ENCODE results near the gene NDP.
"Not testable (repeated sequence)": the region's sequence is repeated elsewhere in the genome, so short reads cannot be mapped to it uniquely, and the experiment has no call there.

The NDP gene

DNA sequence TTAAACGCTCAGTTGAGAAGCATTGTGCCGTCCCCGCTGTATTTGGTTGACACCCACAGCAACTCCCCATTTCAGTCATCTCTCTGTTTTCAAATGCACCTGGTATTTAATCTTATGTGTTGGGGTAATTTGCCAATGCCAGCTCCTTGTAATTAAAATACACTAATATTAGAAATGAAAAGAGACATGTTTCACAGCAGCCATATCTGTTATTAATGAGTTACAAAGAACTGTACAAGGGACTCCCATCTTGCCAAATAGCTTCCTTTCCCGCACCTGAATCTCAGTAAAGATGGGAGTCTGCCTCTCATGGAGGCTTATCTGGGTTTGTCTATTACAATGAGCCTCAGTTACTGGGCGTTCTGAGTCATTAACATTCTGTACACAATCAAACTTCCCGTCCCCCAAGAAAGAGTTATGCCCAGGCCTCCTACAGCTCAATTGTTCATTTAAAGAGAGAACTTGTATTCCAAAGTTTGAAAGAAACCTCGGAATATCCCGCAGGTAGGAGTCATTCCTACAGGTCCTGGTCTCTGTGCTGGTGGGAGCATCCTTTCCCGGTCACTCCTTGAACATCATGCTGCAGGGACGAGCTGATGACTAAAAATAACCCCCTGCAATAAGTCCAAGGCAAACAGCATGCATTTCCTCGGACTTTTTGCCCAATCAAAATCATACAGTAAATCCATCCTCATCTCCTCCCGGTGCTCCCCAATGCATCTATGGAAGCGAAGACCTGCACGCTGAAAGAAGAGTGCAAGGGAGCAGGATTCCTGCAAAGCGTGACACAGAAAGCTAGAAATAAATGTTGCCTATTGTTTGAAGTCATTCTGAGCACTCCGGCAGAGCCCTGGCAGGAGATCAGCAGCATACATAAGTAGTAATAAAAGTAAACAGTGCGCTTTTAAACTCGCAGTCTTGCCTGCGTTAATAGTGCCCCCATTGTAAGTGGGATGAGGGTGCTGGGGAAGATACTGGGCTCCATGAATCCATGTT, 926 bp downstream of the NDP start:
- DNase-seq (ENCODE audit: low read depth, low spot score), result no peak

DNA sequence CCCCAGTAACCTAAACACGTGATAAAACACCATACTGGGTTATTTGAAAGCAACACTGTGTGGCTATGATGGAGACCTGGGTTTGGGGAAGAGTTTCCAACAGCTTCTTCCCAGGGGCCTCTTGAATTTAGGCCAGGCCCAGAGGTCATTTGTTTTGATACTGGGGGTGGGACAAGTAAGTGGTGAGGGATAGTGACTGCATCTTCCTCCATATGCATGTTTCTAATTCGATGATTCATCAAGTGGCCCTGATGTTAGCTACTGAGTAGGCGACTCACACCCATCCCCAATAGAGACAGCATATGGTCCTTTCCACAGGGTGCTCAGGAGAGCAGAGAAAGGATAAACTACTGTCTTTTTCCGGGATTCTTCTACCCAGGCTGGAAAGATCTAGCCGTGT, 2.7 kb downstream of the NDP start:
- DNase-seq (ENCODE audit: low read depth, low spot score), result no peak

DNA sequence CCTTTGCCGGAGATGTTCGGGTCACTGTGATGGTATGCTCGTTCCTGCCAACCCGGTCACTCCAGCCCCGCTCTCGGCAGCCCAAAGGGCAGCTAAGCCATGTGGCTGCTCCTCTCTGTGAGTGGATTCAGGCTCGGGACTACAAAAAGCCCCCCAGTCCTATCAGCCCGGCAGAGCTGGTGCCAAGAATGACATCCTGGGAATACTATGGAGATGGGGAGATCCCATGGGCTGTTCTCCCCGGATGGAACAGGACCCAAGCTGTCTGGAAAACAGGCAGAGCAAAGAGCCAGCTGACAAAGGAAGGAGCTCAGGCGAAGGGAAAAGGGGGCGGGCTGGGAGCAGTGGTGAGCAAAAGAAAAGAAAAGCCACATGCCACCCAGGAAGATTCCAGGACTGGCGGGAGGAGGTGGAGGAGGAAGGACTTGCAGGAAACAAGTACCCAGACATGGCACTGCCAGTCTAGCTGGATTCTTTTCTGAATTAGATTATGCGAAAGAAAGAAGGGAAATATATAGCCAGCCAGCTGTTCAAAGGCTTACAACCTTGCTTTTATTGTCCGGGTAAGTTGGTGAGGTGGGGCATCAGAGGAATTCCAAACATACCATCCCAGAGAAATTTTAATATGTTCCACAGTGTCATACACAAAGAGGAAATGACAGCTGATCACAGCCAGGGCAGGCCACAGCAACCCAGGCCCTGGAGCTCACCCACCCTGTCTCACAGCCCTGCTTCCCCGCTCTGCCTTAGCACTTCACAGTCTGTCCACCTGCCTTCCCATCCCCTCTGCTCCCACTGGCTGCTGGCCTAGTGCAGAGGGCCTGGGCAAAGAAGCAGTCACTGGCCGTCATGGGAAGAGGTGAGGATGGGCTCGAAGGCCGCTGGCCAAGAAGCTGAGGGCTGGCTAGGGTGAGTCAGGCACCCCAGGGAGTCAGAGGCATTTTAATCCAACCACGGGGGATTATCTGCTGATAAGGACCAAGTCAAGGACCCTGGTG, 3.4 kb downstream of the NDP start:
- no peak for DNase-seq (ENCODE audit: low read depth, low spot score)

DNA sequence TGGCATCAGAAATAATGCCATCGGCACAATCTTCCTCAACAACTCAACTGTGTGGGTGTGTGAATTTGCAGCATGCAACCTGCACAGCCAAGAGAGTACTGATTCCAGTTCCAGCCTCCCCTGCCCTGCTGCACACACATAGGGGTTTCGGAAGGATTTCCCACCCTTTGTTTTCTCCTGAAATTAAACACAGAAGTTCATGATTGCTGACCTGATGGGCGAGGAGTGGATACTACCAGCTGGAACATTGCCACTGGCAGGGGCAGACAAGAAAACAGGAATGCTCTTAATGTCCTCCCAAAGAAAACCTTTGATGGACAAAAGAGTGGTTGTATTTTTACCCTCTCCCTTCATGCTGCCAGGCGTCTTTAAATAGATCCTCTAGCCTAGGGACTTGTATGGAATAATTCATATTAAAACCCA, 4.8 kb downstream of the NDP start:
- no peak for DNase-seq (ENCODE audit: low read depth, low spot score)

DNA sequence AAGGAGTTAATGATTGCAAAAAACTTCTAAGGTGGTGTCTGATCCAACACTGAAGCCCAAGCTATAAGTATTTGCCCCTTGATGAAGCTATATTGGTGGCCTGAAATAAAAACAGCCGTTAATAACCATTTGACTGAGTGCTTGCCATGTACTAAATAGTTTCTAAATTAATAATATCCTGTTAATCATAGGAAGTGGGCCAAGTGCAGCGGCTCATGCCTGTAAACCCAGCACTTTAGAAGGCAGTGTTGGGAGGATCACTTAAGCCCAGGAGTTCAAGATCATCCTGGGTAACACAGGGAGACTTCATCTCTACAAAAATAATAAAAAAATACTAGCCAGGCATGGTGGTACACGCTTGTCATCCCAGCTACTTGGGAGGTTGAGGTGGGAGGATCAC, 8.3 kb downstream of the NDP start:
- DNase-seq (ENCODE audit: low read depth, low spot score), result no peak

DNA sequence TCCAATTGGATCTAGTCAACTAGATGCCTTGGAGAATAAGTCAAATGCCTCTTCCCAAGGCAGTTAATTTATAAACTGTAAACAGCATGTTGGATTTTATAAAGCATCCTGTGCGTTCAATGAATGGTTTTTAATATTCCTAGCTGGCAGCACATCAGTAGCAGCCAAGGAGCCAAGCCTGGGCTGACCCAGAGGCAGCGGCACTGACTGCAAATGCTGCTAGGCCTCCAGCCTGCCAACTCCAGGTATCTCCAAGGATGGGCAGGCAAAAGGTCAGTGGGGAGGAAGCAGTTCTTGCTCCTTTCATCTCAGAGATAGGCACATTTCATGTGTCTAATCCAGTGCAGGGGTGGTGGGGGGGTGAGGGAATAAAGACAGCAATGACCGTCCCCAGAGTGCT, 9.5 kb downstream of the NDP start:
- no peak for DNase-seq (ENCODE audit: low read depth, low spot score)

DNA sequence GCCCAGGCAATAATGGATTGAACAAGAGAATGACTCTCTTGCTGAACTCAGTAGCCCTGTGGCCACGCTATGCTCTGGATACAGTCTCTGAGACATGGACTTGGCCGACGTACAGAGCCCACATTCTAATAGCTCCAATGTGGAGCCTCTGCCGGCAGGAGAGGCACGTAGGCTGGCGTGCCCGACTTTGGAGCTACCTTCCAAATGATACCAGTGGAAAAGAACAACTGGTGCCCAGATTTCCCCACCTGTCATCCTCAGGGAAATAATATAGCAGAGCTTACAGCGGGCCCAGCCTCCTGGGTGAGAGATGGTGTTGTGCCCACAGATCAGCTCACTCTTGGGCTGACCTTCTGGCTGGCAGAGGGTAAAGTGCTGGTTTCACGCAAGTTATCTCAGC, 10.6 kb downstream of the NDP start:
- no peak for DNase-seq (ENCODE audit: low read depth, low spot score)

DNA sequence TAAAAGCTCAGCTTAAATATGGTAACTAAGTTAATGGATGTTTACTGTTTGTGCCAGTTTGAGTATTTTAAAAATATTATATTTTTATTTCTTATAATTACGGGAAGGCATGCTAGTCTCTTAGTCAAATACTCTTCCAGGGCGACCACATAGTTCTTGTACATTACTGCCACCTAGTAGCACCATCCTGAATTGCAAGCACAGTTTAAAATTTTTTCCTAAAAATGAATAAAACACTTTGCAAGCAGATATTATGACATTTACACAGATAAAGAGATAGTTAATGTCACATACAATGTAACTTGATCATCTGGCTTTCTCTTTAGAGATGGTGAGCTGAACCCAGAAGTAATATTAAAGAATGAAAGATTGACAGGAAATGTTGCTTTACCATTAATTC, 11.5 kb downstream of the NDP start:
- DNase-seq (ENCODE audit: low read depth, low spot score), result no peak

DNA sequence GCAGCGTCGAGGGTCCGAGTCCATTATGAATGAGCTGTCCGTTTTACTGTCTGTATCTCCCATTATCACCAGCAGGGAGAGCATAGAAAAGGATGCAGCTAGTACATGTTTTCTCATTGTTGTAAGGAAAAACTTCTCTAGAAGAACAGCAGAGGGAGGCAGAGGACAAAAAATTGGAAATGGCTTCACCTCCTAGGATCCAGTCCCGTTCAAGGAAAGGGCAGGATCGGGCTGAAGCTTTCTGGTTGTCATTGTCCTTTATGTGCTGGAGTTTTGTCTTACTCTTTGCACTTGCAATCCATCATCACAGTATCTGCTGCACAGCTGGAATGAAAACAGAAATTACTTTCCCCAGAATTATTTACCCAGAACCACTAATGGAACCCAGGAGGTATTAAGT, 14.7 kb downstream of the NDP start:
- no peak for DNase-seq (ENCODE audit: low read depth, low spot score)

DNA sequence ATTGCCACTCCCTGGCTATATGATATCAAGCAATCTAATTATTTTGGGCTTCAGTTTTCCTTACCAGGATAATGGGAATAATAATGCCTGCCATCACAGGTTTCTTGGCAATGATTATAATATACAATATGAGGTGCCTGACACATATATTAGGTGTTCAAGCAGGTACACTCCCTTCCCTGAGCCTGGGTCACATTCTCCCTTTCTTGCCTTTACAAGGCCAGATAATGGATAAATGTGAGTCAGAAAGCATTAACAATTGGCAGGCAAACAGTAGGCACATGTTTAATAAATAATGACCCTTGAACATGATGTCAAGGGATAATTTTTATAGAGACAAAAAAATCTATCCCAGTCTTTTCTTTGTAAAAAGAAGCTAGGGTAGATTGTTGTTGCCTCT, 17.2 kb downstream of the NDP start:
- no peak for DNase-seq (ENCODE audit: low read depth, low spot score)

DNA sequence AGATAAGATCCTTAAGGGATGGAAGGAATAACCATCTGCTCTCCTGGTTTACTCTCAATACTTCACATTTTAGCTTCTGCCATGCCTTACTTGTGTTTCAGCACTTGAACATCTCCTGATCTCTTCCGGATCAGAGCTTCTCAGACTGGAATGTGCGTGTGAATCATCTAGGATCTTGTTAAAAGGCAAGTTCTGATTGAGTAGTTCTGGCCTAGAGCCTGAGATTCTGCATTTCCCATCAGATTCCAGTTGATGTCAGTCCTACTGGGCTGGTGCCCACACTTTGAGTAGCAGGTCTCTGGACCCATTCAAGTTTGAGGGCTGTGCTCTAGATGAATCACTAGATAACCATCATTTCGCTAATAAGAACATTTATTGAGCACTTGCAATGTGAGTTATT, 20.0 kb downstream of the NDP start:
- no peak for DNase-seq (ENCODE audit: low read depth, low spot score)

DNA sequence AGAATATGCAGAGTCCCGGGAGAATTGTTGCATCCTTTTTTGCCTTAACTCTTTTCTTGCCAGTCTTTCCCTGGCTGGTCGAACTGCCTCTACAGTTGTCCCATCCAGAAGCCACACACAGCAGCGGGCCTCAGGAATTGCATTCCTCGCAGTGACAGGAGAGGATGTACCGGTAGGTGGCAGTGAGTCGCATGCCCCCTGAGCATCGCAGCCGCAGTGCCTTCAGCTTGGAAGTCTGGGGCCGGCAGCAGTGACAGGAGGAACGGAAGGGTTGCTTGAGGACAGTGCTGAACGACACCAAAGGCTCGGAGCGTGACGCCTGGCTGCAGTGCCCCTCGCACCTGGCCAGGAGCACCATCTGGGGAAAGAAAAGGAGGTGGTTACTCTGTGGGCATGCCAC, 23.5 kb downstream of the NDP start:
- no peak for DNase-seq (ENCODE audit: low read depth, low spot score)

DNA sequence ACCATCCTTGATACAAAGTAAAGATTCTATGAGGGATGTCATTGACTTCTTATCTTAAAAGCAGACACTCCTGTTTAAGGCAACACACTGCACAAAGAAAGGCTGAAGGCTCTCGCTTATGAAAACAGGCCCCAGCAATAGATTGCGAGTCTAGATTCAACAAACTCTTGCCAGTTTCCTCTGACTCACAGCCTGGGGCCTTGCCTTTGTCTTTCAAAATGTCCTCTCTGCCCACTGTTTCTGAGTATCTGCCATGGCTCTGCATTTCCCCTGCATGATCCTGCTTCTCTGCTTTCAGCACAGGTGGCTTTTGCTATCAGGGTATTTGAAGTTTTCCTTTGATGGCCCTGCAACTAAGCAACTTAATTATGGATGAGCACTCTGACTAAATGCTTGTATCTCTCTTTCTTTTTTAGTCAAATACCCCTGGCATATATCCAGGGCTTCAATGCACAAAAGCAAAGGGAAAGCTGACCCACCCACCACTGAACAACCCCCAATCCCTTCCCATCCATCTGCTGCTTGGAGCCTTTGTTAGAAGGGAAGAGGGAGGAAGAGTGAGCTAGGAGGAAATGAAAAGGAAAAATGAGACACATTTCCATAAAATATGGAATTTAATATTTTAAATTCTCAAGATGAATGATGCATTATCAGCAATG, 32.2 kb downstream of the NDP start:
- no peak for DNase-seq (ENCODE audit: low read depth, low spot score)

DNA sequence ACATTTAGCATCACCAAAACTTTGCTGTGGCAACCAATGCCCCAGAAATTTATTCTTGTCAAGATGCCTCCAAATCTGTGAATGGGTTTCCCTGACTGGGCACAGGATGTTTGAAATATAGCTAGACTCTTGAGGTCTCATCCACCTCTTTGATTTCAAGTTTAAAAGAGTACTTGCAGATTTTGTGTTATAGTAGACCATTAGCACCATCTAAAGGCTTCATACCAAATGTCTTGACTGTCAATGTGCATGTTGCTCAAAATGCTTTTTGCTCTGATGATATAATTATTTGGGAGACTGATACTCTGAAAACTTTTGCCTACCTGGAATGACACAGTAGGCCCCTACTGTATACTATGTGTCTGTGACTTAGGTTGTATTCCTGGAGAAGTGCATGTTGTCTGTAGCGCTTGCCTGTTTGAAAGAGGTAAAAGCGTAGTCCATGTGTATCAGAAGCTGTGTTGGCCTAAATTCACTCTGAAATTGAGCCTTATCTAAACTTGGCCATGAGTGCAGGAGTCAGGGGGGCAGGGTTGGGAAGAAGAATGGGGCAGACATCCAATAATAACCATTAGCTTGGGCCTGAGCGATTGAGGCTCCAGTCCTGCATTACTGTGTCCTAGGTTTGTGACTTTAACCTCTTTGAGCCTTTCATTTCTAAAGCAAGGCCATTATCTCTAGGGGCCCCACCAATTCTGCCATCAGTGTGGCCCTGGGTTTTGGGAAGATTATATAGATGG, 33.8 kb downstream of the NDP start:
- no peak for DNase-seq (ENCODE audit: low read depth, low spot score)

DNA sequence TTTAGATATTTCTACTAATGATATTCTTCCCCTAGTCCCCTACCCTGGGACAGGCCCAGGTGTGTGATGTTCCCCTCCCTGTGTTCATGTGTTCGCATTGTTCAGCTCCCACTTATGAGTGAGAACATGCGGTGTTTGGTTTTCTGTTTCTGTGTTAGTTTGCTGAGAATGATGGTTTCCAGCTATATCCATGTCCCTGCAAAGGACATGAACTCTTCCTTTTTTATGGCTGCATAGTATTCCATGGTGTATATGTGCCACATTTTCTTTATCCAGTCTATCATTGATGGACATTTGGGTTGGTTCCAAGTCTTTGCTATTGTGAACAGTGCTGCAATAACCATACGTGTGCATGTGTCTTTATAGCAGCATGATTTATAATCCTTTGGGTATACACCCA, 51.2 kb downstream of the NDP start:
- DNase-seq (ENCODE audit: low read depth, low spot score), result not testable (repeated sequence)

DNA sequence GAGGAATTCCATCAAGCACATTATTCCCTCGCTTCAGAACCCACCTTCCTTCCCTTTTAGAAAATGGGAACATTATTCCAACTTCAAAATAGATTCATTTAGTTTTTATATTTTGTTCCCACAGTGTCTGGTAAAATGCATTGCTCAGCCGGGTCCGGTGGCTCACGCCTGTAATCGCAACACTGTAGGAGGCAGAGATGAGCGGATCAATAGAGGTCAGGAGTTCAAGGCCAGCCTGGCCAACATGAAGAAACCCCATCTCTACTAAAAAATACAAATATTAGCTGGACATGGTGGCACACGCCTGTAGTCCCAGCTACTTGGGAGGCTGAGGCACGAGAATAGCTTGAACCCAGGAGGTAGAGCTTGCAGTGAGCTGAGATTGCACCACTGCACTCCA, 62.4 kb downstream of the NDP start:
- not testable (repeated sequence) for DNase-seq (ENCODE audit: low read depth, low spot score)

DNA sequence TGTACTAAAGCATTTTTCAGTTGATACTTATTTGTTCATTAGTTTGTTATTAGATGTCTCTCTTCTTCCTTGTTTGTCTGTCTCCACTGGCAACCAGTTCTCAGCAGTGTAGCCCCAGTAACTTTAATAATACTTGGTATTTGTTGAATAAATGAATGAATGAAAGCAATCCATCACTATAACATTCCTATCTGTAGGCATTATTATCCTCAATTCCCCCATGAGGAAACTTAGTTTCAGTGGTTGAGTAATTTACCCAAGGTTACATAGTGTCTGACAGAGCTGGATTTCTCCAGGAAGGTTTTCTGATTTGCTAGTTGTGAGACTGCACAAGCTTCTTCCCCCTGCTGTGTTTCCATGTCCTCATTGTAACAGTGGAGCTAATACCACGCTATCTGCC, 63.2 kb downstream of the NDP start:
- DNase-seq (ENCODE audit: low read depth, low spot score), result no peak

DNA sequence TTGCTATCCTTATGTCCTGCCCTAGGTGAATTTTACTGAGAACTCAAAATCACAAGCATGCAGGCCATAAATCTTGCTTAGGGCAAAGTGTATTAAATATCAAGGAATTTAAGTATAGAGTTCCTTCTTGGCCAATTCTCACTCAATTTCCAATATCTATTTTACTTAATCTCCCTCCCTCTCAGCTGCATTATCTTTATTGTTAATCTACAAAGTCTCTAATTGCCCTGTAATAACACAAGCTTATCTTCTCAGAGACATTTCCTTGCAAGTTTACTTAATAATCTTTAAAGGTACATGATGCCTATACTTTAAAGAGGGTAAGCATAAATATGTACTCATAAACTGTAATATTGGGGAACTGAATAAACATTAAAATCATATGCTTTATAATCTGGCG, 64.0 kb downstream of the NDP start:
- DNase-seq (ENCODE audit: low read depth, low spot score), result no peak

DNA sequence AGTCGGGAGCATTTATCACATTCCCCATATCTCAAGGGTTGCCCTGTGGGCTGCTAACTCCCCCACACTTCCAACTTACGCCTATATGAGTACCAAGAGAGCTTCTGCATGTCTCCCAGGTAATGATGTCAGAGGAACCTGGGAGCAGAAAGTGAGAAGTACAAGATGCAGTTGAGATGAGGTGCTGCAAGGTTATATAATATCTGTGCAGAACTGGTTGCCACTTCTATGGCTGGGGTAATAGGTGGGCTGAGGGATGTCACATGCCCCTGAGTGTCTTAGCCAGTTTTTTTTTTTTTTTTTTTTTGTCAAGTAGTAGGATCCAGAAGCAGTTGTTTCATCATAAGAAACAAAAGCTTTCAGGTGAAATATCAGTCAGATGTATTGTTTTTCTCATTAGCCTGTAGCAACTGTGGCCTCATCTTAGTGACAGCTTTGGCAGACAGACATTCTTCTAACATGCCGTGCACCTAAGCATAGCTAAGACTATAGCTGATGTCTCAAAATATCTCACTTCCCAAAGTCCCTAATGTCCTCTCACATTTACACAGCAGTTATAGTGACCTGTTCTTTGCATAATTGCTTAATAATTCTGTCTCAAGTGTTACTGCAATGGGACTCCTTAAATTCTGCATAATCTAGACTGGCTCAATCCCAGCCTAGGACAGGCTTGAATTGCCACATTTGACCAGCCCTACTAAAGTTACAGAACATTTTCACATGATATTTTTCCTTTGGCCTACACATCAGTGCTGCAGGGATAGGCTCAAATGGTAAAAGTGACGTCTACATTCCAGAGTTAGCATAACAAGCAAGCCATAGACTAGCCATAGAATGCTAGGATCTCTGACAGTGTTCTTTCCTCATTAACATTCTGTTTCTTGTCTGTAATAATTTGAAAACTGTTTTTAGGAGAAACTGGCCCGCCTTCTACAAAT, 73.0 kb downstream of the NDP start:
- no peak for DNase-seq (ENCODE audit: low read depth, low spot score)

All from activated CD4-positive, CD25-positive, alpha-beta regulatory T cell treated with anti-CD3 and anti-CD28 coated beads, Interleukin-2, amount 50 U/mL, for 16 hours (primary cell).